SU-DHL-6 (cell line): Measurements from ENCODE around the gene GNG7.
"Not testable (repeated sequence)": the region's sequence is repeated elsewhere in the genome, so short reads cannot be mapped to it uniquely, and the experiment has no call there.

Source experiments
- H2AFZ ChIP-seq: fragments of 200-600 bp; sonication (generic); 2 replicates; pipeline ENCODE4 v1.6.1; 2014; ENCODE audit warnings: low read depth, mild to moderate bottlenecking, moderate library complexity, mixed read lengths, antibody characterized with exemption, low read length; ENCODE audit not compliant: severe bottlenecking
- H3F3A ChIP-seq: fragments of 200-600 bp; shearing (Covaris generic); 2 replicates; pipeline ENCODE4 v1.6.0; 2016; ENCODE audit warnings: antibody characterized with exemption, mild to moderate bottlenecking; ENCODE audit not compliant: insufficient read depth
- H3K27ac ChIP-seq: fragments of 200-600 bp; sonication (generic); 2 replicates; pipeline ENCODE4 v1.5.1; 2016; ENCODE audit warnings: low read depth, mild to moderate bottlenecking, low read length, moderate library complexity, mixed read lengths
- H3K27me3 ChIP-seq: fragments of 200-600 bp; sonication (generic), shearing (Covaris generic); 2 replicates; pipeline ENCODE4 v1.6.0; 2014; ENCODE audit warnings: mild to moderate bottlenecking, low read length
- H3K36me3 ChIP-seq: fragments of 200-600 bp; sonication (generic); 2 replicates; pipeline ENCODE4 v1.6.1; 2014; ENCODE audit warnings: mild to moderate bottlenecking, low read length, mixed read lengths
- H3K4me2 ChIP-seq: fragments of 300-600, 200-600 bp; shearing (Covaris generic), sonication (generic); 2 replicates; pipeline ENCODE4 v1.6.0; 2014; ENCODE audit warnings: low read length, low read depth, mild to moderate bottlenecking; ENCODE audit not compliant: poor library complexity, severe bottlenecking
- H3K4me3 ChIP-seq: fragments of 200-600 bp; sonication (generic); 2 replicates; pipeline ENCODE4 v1.5.1; 2014; ENCODE audit warnings: antibody characterized with exemption, low read length, mild to moderate bottlenecking, mixed read lengths; ENCODE audit not compliant: insufficient read depth, poor library complexity, severe bottlenecking
- H3K79me2 ChIP-seq: fragments of 200-600 bp; sonication (generic); 2 replicates; pipeline ENCODE4 v1.6.1; 2014; ENCODE audit warnings: mild to moderate bottlenecking, low read length, moderate library complexity; ENCODE audit not compliant: insufficient read depth
- H3K9ac ChIP-seq: fragments of 200-600 bp; sonication (generic); 2 replicates; pipeline ENCODE4 v1.7.0; 2014; ENCODE audit warnings: mild to moderate bottlenecking, low read length
- H3K9me2 ChIP-seq: fragments of 200-600 bp; sonication (generic); replicated peaks from 2 replicates; pipeline ENCODE4 v1.6.1; 2014; ENCODE audit warnings: low read length; ENCODE audit not compliant: insufficient read depth
- H3K9me3 ChIP-seq: fragments of 200-600 bp; sonication (generic); 2 replicates; pipeline ENCODE4 v1.6.1; 2014; ENCODE audit warnings: low read length, mixed read lengths; ENCODE audit not compliant: insufficient read depth
- H4K20me1 ChIP-seq: fragments of 200-600 bp; sonication (generic); 2 replicates; pipeline ENCODE4 v1.6.1; 2014; ENCODE audit warnings: low read depth, mild to moderate bottlenecking, antibody characterized with exemption, low read length, moderate library complexity, mixed read lengths
- CTCF ChIP-seq: fragments of 200-600 bp; sonication (generic); IDR thresholded peaks from one replicate; pipeline ENCODE4 v1.5.1; 2017; ENCODE audit warnings: antibody characterized with exemption, mild to moderate bottlenecking, low read length, moderate library complexity; ENCODE audit not compliant: insufficient read depth, poor library complexity, severe bottlenecking
- EZH2phosphoT487 ChIP-seq: fragments of 200-600 bp; sonication (generic), shearing (Covaris generic); conservative IDR thresholded peaks from 2 replicates; pipeline ENCODE4 v1.6.1; 2018; ENCODE audit warnings: mild to moderate bottlenecking, antibody characterized with exemption, low read length, moderate library complexity, mixed read lengths

The GNG7 gene

GRCh38 chr19:2475702-2476450, 226.6 kb downstream of the GNG7 start, which contains the start of gene GADD45B:
Gene GADD45B (plus strand): TSS chr19:2476127. CDS start chr19:2476359, 232 bp downstream.
- H3K4me2 ChIP-seq, result peak within 1 kb of the TSS; percentile 59
- H3K9me2 ChIP-seq, result no peaks in the 10 kb centered on the region
- H3K36me3 ChIP-seq, result no peaks in the 10 kb centered on the region
- no peaks in the 10 kb centered on the region for H4K20me1 ChIP-seq
- peak within 1 kb of the TSS; percentile 79 for H3K27ac ChIP-seq
- H3K9ac ChIP-seq, result peak within 1 kb of the TSS; percentile 80
- peaks cover 12% of the 10 kb centered on the region for H3F3A ChIP-seq
- H3K79me2 ChIP-seq, result peaks cover 18% of the 10 kb centered on the region; the same call in 1 of the 2 replicates
- no peaks in the 10 kb centered on the region for H3K9me3 ChIP-seq
- H2AFZ ChIP-seq, result no peak within 1 kb of the TSS
- H3K27me3 ChIP-seq, result no peaks in the 10 kb centered on the region
- H3K4me3 ChIP-seq, result peak within 1 kb of the TSS; percentile 86
- TF ChIP-seq EZH2phosphoT487 (no peak), CTCF (no peak)

GRCh38 chr19:2475018-2475701, 227.3 kb downstream of the GNG7 start:
- Histone ChIP-seq H3K27me3 (no peaks in the 10 kb centered on the region), H3K36me3 (no peaks in the 10 kb centered on the region), H3K4me2 (peak overlapping the region; percentile 59), H3K9me3 (no peaks in the 10 kb centered on the region), H4K20me1 (no peaks in the 10 kb centered on the region), H3K9ac (peak overlapping the region; percentile 80), H3K27ac (peak overlapping the region; percentile 79), H3F3A (peaks cover 12% of the 10 kb centered on the region), H3K4me3 (peak overlapping the region; percentile 39), H3K79me2 (peaks cover 18% of the 10 kb centered on the region; the same call in 1 of the 2 replicates), H2AFZ (no peak overlapping the region), H3K9me2 (no peaks in the 10 kb centered on the region)
- TF ChIP-seq CTCF (no peak), EZH2phosphoT487 (no peak)

- H3K4me3 ChIP-seq, result peak overlapping the region; percentile 39
- no peaks in the 10 kb centered on the region for H3K36me3 ChIP-seq
- H4K20me1 ChIP-seq, result no peaks in the 10 kb centered on the region
- H3K9ac ChIP-seq, result peak overlapping the region; percentile 80
- H3K9me3 ChIP-seq, result no peaks in the 10 kb centered on the region
- TF ChIP-seq CTCF (peak; percentile 90), EZH2phosphoT487 (no peak)
- no peaks in the 10 kb centered on the region for H3K27me3 ChIP-seq
- H3K79me2 ChIP-seq, result peaks cover 18% of the 10 kb centered on the region; the same call in 1 of the 2 replicates
- H3K9me2 ChIP-seq, result no peaks in the 10 kb centered on the region
- peak overlapping the region; percentile 79 for H3K27ac ChIP-seq
- H2AFZ ChIP-seq, result no peak overlapping the region
- peaks cover 12% of the 10 kb centered on the region for H3F3A ChIP-seq
- peak overlapping the region; percentile 59 for H3K4me2 ChIP-seq
These were observed 228.1 kb downstream of the GNG7 start for GRCh38 chr19:2474232-2475017.

- H3K27me3 ChIP-seq, H3K4me2 ChIP-seq, H2AFZ ChIP-seq, H3K79me2 ChIP-seq, H4K20me1 ChIP-seq, H3K9me2 ChIP-seq, H3K4me3 ChIP-seq, H3K9ac ChIP-seq, H3K36me3 ChIP-seq, H3K27ac ChIP-seq, H3K9me3 ChIP-seq, H3F3A ChIP-seq: not testable (repeated sequence)
These were observed 232.6 kb downstream of the GNG7 start for GRCh38 chr19:2469915-2470200.
